CD4-positive, alpha-beta T cell treated with Interleukin-1 beta for 1 hour (primary cell): ENCODE results near the gene SH3BP2.
"Not testable (repeated sequence)": the region's sequence is repeated elsewhere in the genome, so short reads cannot be mapped to it uniquely, and the experiment has no call there.

Source experiments
- DNase-seq, 2 donors: peaks; one replicate each; pipeline ENCODE4 v3.0.0-alpha.2; 2020 to 2022

The SH3BP2 gene

GRCh38 chr4:2763511-2763967 lies 29.3 kb upstream of the SH3BP2 start:
- DNase-seq, result no peak

DNA sequence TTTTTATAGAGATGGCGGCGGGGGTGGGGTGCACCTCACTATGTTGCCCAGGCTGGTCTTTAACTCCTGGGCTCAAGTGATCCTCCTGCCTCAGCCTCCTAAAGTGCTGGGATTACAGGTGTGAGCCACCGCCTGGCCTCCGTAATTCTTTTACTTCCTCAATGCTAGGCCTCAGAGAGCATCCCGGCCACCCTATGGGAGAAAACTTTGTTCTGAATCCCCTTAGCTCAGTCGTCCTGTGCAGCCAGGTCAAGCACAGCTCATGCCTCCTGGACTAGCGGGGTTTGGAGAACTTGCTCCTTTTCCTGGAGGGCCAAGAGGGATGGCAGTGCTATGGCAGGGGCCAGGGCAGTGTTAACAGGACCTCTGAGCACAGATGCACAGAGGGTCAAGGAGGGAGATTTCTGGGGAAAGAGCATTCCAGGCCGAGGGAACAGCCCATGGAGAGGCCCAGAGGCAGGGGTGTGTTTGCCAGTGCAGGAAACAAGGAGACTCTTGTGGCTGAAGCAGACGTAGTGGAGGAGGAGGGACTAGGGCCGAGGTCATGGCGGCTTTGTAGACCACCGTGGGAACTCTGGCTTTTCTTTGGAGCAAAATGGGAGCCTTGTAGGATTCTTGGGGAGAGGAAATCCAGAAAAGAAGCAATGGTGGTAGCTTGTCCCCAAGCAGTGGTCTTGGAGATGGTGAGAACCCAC lies 26.9 kb upstream of the SH3BP2 start:
- no peak for DNase-seq

DNA sequence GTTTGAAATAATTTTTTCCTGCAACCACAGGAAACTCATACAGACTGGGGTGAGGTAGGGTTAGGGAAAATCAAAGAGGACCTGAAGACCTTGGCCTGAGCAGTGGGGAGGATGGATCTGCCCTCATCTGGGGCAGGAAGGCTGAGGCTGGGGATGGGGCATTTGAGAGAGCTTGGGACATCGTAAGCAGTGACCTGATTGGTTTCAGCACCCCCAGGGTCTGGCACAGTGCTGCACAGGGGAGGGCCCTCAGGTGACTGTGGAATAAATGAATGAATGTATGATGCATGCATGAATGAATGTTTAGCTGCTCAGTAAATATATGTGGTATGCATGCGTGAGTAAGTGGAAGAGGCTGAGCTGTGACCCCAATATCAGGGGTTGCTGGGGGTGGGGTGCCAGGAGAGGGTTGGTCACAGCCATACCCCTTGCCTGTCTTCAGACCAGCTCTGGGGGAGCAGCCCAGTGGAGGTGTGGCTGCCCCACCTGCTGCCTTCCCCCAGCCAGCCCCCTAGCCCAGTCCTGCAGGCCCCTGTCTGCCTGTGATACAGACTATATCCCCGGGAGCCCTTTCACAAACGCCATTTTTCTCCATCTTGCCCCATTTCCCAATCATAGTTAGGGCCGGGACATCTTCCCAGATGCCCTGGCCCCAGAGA lies 25.7 kb upstream of the SH3BP2 start:
- no peak for DNase-seq

- no peak for DNase-seq
These were observed 25.2 kb upstream of the SH3BP2 start for GRCh38 chr4:2767705-2768074.

GRCh38 chr4:2768124-2768523 lies 24.8 kb upstream of the SH3BP2 start:
- DNase-seq, result no peak

DNA sequence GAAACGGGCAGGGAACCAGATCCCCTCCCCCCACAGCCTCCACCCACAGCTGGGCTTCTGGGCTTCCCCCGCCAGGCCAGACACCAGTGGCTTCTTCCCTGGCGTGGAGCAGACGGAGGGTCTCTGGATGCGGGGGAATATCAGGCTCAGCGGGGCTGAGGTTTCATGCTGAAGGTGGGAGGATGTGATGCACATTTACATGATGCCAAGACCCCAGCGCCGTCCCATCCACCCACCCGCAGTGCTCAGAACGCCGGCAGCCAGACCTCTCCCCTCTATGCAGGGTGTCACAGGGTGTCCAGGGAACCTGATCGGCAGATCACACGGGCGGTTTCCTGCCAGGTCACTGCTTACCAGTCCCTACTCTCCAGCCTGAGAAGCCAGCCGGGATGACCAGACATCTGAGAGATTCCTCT lies 24.0 kb upstream of the SH3BP2 start:
- DNase-seq, result no peak

- no peak for DNase-seq
These were observed 21.6 kb upstream of the SH3BP2 start for GRCh38 chr4:2771264-2771663.

DNA sequence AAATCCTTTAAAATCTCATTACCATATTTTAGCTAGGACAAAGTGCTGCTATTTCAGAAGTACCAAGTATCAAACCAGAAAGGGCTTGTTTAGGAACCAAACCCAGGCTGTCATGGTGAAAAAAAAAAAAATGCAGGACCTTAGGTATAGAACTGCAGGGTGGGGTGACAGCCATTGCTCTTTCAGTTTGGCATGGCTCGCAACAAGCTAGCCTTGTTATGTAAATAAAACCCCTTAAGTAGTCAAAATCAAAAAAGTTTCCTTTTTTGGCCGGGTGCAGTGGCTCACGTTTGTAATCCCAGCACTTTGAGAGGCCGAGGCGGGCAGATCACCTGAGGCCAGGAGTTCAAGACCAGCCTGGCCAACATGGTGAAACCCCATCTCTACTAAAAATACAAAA lies 12.2 kb upstream of the SH3BP2 start:
- not testable (repeated sequence) for DNase-seq

GRCh38 chr4:2781911-2782310 lies 11.0 kb upstream of the SH3BP2 start:
- no peak for DNase-seq

GRCh38 chr4:2783790-2784189 lies 9.1 kb upstream of the SH3BP2 start:
- DNase-seq, result no peak

- DNase-seq, result peak; percentile 61 to 73
These were observed 7.3 kb upstream of the SH3BP2 start for GRCh38 chr4:2785613-2786012.

DNA sequence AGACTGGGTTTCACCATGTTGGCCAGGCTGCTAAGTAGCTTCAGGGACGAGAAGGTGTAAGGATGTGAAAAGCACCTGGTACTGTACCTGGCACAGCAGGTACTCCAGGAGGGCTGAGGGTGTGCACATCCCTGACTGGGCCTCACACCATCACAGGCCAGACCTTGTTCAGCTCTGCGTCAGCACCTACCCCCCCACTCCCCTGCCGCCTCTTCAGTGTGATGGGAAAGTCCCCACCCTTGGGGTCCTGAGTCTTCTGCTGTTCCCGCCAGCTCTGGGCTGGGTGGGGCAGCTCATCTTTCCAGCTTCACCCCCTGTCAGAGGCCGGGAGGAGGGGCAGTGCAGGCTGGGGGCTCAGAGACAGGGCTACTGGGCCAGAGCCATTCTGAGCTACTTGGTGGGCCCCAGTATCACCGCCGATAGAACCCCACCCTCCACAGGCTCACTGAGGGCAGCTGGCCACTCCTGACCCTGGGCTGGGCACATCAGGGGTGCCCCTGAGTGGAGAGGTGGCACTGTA lies 6.7 kb upstream of the SH3BP2 start:
- peak; percentile 78 to 87 for DNase-seq

GRCh38 chr4:2786794-2787229 lies 6.1 kb upstream of the SH3BP2 start:
- DNase-seq, result no peak

GRCh38 chr4:2787230-2788100 lies 5.4 kb upstream of the SH3BP2 start:
- DNase-seq, result peak; percentile 72 to 88

GRCh38 chr4:2788101-2788500 lies 4.8 kb upstream of the SH3BP2 start:
- no peak for DNase-seq

DNA sequence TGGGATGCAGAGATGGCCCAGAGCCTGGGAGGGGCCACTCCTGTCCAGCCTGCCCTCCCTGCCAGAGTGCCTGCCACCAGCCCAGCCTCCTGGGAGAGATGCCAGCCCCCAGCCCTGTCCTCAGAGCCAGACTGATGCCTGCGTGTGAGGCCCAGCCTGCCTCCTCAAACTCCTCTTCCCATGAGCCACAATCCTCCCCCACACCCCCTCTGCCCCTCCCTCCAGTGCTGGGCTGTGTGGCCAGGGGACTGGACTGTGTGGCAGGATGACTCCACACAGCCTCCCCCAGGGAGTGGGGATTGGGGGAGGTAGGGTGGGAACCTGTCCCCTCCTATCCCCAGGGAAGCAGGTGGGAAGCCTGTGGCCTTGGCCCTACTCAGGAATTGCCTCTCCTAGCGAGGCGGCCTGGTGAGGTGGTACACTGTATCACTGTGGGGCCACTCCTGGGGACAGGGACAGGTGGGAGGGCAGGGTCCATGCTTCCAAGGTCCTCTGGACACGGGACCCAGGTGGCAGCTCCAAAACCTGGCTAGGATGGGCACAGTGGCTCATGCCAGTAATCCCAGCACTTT lies 4.3 kb upstream of the SH3BP2 start:
- no peak for DNase-seq

- no peak for DNase-seq
These were observed 3.5 kb upstream of the SH3BP2 start for GRCh38 chr4:2789351-2789750.

- DNase-seq, result no peak
These were observed 2.9 kb upstream of the SH3BP2 start for GRCh38 chr4:2789793-2790582.

GRCh38 chr4:2790583-2791517 lies 2.0 kb upstream of the SH3BP2 start:
- DNase-seq, result peak in 1 of 2 donors; percentile 48

GRCh38 chr4:2791518-2792395 lies 1.1 kb upstream of the SH3BP2 start:
- DNase-seq, result no peak
